Measurements from ENCODE around the gene ZNF534.
"Not testable (repeated sequence)": the region's sequence is repeated elsewhere in the genome, so short reads cannot be mapped to it uniquely, and the experiment has no call there.

ZNF534 gene

GRCh38 chr19:52500474-52500873 lies 71.5 kb downstream of the ZNF534 start:
- DNase-seq = not testable (repeated sequence)

- not testable (repeated sequence) for DNase-seq
These were observed 72.0 kb downstream of the ZNF534 start for GRCh38 chr19:52500991-52501390.

All from COR-L47 (cell line).